Retinal pigment epithelial cell (primary cell): ENCODE data around the gene TENM3.

ENCODE experiments used
- DNase-seq: peaks from one replicate; pipeline ENCODE4 v3.0.0-alpha.2; 2010; ENCODE audit warnings: low read depth
- H3K4me3 ChIP-seq: 2 replicates; pipeline ENCODE4 v1.5.1; 2011; ENCODE audit warnings: mild to moderate bottlenecking, low read length, control low read depth, moderate library complexity
- CTCF ChIP-seq: conservative IDR thresholded peaks from 2 replicates; pipeline ENCODE4 v1.5.1; 2011; ENCODE audit warnings: low read depth, low read length, control low read depth, inconsistent platforms

TENM3 gene

DNA sequence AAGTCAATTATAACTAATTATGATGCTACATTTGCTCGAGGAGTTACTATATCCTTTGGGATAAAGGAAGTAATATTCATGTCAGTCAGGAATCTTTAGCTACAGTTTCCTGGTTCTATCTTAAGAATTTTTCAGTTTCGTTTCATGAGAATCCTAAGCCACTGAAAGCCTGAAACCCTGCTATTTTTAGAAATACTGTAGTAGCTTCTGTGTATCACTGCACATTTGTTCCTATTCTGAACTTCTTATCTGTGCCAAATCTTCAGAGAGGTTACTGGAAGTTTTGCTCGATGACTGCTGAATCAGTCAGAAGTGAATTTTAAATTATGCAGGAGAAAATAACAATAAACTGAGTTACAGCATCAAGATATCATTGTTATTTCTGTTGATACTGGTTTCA lies 249.2 kb downstream of the TENM3 start:
- peak; percentile 13 for DNase-seq
- no peak for TF ChIP-seq CTCF
- no peak overlapping the region for H3K4me3 ChIP-seq

DNA sequence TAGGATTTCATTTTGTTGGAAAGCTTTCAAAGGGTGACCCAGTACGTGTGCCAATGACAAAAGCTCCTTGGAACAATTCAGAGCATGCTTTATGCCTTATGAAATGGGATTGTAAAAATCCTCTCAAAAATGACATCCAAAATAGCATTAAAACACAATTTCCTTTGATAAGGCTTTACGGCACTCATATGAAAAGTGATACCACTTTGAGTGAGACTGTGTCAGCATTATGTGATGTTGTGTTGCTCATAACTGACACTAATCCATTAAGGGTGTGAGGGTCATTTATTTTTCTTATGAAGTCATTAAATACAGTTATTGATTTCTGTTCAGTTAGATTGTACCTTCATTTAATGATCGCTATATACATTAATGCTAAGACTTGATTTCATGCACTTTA lies 250.2 kb downstream of the TENM3 start:
- no peak for TF ChIP-seq CTCF
- DNase-seq, result no peak
- no peak overlapping the region for H3K4me3 ChIP-seq

- TF ChIP-seq CTCF, result no peak
- H3K4me3 ChIP-seq, result no peak overlapping the region
- no peak for DNase-seq
Measured at GRCh38 chr4:182494103-182494502, 250.9 kb downstream of the TENM3 start.

- DNase-seq, result no peak
- TF ChIP-seq CTCF, result no peak
- no peak overlapping the region for H3K4me3 ChIP-seq
Measured at GRCh38 chr4:182495031-182495430, 251.8 kb downstream of the TENM3 start.

DNA sequence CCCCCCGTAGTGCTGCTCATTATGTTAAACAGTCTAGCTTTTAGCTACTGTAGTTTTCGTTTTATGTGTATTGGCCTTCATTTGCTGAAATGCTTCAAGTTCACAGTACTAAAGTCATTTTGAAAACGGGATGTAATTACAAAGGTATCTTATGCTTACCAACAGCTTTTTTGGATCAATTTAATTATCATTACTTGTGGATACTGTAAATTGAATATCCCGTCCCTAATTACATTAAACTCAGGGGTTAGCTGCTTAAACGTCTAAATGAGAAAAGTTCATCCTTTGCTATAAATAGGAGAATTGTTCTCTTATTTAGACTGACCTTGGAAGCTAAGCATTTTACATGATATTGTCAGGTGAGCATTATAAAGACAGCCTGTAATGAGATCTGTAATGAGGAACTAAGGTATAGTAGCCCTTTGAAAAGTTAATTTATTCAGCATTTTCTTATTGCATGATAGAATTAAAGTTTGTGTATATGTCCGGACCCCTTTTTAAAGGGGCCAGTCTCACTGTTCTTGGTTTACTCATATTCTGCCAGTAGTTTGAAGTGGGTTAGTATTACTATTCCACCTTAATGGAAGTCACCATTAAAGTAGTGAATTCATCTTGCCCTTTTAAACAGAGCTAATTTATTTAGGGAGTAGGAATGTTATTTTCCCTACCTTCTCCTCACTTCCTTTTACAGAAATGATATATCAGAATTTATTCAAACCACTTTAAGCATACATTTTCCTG lies 252.6 kb downstream of the TENM3 start:
- H3K4me3 ChIP-seq, result no peak overlapping the region
- TF ChIP-seq CTCF, result no peak
- no peak for DNase-seq

- TF ChIP-seq CTCF, result no peak
- no peak for DNase-seq
- no peak overlapping the region for H3K4me3 ChIP-seq
Measured at GRCh38 chr4:182496408-182496807, 253.2 kb downstream of the TENM3 start.

DNA sequence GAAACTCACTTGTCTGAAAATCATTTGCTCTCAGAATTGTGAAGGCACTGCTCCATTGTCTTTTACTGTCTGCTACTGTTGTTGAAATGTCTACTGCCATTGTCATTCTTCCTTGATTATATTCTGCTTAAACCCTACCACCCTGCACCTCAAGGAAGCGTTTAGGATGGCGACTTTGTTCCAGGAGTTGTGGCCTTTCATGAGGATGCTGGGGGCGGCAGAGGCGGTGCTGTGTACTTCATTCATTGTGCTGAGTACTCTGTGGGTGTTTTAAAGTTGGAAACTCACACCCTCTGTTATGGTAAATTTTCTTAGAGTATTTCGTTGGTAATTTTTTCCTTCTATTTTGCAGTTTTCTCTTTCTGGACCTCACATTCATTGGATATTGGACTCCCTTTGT lies 258.9 kb downstream of the TENM3 start:
- H3K4me3 ChIP-seq, result no peak overlapping the region
- no peak for TF ChIP-seq CTCF
- DNase-seq, result no peak
